Lung (tissue), 10 donors: Measurements from ENCODE around the gene FOXD4L6. TPM values are rescaled to one million over a fixed set of nuclear protein-coding genes. Genes with fewer than 3 reads are reported as not detected.
"Not testable (repeated sequence)": the region's sequence is repeated elsewhere in the genome, so short reads cannot be mapped to it uniquely, and the experiment has no call there.

Experiments used
- ATAC-seq: fragments of 200-7000 bp; cut with Tn5 transposase; one replicate; pipeline ENCODE4 v1.9.1; 2020; ENCODE audit warnings: moderate number of reproducible peaks; ENCODE audit not compliant: insufficient read depth, low FRiP score
- DNase-seq, 3 donors: peaks; one replicate each; pipeline ENCODE4 v3.0.0-alpha.2; 2013 to 2017
- H3K27ac ChIP-seq, 2 donors: one replicate each; pipeline ENCODE4 v1.5.1; 2013; ENCODE audit warnings: mild to moderate bottlenecking in 2 of 2, moderate library complexity in 2 of 2, control low read depth in 1 of 2, inconsistent platforms in 1 of 2, low read depth in 1 of 2, low read length in 1 of 2
- H3K27me3 ChIP-seq, 3 donors: one replicate each; pipeline ENCODE4 v1.5.1; 2013; ENCODE audit warnings: low read length in 2 of 3; ENCODE audit not compliant: control insufficient read depth in 3 of 3, insufficient read depth in 3 of 3
- H3K36me3 ChIP-seq, 4 donors: one replicate each; pipeline ENCODE4 v1.5.1; 2013; ENCODE audit warnings: low read length in 4 of 4, mild to moderate bottlenecking in 1 of 4, moderate library complexity in 1 of 4; ENCODE audit not compliant: control insufficient read depth in 4 of 4, insufficient read depth in 4 of 4
- H3K4me1 ChIP-seq, 5 donors: one replicate each; pipeline ENCODE4 v1.5.1; 2013; ENCODE audit warnings: low read length in 5 of 5, mild to moderate bottlenecking in 2 of 5, moderate library complexity in 1 of 5; ENCODE audit not compliant: control insufficient read depth in 5 of 5, insufficient read depth in 5 of 5
- H3K4me3 ChIP-seq: one replicate; pipeline ENCODE4 v1.5.1; 2013; ENCODE audit warnings: mild to moderate bottlenecking, control low read depth, moderate library complexity
- H3K9ac ChIP-seq, 2 donors: one replicate each; pipeline ENCODE4 v1.5.1; 2013; ENCODE audit warnings: low read length in 2 of 2, control low read depth in 1 of 2; ENCODE audit not compliant: insufficient read depth in 1 of 2
- H3K9me3 ChIP-seq, 4 donors: one replicate each; pipeline ENCODE4 v1.5.1; 2013; ENCODE audit warnings: low read length in 3 of 4, mild to moderate bottlenecking in 1 of 4, moderate library complexity in 1 of 4; ENCODE audit not compliant: control insufficient read depth in 4 of 4, insufficient read depth in 3 of 4
- WGBS, 2 donors: extraction: QIAGEN DNeasy Blood & Tissue Kit; methylation state at CpG; one replicate each; pipeline ENCODE4 v1.1.7; 2013; 5-methylcytosine and 5-hydroxymethylcytosine counted together
- polyA plus RNA-seq, 2 donors: library from polyadenylated mRNA; stranded (reverse); fragments of 200-250 nt; gene quantifications; one replicate each; pipeline ENCODE4 v1.2.1, GENCODE V29; 2013
- total RNA-seq, 2 donors: library from RNA; depleted of rRNA in 1 of 2; stranded (reverse); fragments of >200 nt in 1 of 2; gene quantifications; one replicate each; pipeline ENCODE4 v1.2.1, GENCODE V29; 2014 to 2021
- donor health status: Bipolar disorder and iron deficiency.
- donor health status: healthy.
- donor health status: DM: yes; HTN: yes; CAD: no.

FOXD4L6 gene
- total and polyA plus RNA-seq, 4 donors: 0.05 to 0.31 (median 0.20) TPM; not detected in 1

DNA sequence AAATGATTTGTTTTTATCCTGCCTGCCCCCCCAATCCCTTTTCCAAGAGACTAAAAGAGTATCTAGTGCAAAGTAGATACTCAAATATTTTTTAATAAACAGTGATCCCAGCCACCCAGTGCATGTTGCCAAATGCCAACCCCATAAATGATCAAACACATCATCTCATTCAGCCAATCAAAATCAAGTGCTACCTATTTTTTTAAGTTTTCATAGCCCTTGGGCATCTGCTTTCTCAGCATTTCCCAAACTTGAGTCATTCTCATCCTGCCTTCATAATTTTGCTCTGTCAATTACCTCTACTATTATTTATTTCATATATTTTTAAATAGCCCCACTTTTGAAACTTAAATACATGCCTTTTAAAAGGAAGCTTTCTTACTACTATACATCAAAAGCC lies 37.6 kb downstream of the FOXD4L6 start:
- H3K9me3 ChIP-seq, H3K27me3 ChIP-seq, H3K27ac ChIP-seq, H3K36me3 ChIP-seq, H3K4me1 ChIP-seq, DNase-seq, H3K4me3 ChIP-seq, H3K9ac ChIP-seq, ATAC-seq: not testable (repeated sequence)

DNA sequence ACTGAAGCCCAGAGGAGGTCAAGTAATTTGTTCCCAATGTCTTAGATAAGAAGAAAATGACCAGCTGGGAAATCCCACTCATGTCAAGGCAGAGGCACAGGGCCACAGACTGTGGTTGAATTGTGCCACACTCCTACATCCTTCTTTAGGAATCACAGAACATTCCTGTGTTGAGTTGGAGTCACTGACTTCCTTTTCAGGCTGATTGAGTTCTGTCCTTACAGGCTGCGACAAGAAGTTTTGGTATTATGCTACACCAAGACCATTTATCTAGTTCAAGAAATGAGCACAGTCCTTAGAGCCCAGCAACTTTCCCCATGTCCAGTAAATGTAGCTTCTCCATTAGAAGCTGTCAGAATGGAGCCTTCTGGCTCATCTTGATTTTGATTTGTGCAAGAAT lies 38.1 kb downstream of the FOXD4L6 start:
- WGBS, 2 donors: 58 to 80% methylated on average over 1 of the region's 1 CpG
- ATAC-seq, H3K4me1 ChIP-seq, H3K4me3 ChIP-seq, H3K27me3 ChIP-seq, H3K27ac ChIP-seq, H3K9me3 ChIP-seq, DNase-seq, H3K9ac ChIP-seq, H3K36me3 ChIP-seq: not testable (repeated sequence)

DNA sequence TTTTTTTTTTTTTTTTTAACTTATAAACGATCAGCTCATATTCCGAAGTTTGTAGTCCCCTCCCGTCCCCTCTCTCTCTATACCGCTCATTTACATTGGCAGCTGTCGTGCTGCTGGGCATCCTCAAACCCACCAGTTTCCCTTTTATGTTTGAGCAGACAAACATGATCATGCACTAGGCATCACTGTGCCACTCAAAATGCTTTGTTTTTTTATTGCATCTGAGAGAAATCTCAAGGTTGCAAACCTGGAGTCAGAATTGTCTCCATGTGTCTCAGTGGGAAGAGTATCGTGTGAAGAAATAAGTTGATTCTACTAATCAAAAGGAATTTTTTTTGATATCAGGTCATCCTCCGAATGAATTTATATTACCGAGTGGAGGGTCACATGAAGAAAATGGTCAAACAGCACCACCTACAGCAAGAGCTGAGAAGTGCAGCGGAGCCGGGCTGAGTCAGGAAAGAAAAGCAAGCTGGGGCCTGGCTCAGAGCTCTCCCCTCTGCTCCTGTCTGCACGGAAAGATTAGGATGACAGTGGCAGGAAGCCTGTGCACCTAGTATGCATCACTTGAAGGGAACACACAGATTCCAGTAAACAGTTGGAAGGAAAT lies 39.9 kb downstream of the FOXD4L6 start:
- H3K9me3 ChIP-seq, H3K4me3 ChIP-seq, DNase-seq, H3K9ac ChIP-seq, H3K27me3 ChIP-seq, H3K36me3 ChIP-seq, H3K4me1 ChIP-seq, H3K27ac ChIP-seq: not testable (repeated sequence)
- 12 to 13% methylated on average over 9 of the region's 11 CpGs for WGBS, 2 donors
- ATAC-seq: peak; percentile 86

DNA sequence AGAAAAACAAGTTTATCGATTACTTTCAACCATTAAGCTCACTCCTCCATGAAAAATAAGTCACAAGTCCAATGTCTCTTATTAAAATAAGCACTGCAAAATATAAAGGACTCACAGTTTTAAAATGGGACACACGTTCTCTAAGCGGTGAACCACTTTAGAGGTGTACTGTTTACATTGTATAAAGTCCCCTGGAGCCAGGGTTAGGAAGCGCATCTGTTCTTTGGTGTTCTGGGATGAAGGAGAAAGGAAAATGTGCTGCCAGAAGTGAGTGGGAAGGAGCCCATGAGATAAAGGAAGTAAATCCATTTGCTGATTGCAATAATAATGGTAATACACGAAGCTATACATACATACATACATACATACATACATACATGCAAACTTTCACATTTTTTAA lies 40.6 kb downstream of the FOXD4L6 start:
- H3K4me1 ChIP-seq, H3K27me3 ChIP-seq, DNase-seq, H3K9ac ChIP-seq, H3K4me3 ChIP-seq, H3K9me3 ChIP-seq, ATAC-seq, H3K27ac ChIP-seq, H3K36me3 ChIP-seq: not testable (repeated sequence)
- whole genome bisulfite sequencing, 2 donors: 61 to 70% methylated on average over 5 of the region's 5 CpGs

DNA sequence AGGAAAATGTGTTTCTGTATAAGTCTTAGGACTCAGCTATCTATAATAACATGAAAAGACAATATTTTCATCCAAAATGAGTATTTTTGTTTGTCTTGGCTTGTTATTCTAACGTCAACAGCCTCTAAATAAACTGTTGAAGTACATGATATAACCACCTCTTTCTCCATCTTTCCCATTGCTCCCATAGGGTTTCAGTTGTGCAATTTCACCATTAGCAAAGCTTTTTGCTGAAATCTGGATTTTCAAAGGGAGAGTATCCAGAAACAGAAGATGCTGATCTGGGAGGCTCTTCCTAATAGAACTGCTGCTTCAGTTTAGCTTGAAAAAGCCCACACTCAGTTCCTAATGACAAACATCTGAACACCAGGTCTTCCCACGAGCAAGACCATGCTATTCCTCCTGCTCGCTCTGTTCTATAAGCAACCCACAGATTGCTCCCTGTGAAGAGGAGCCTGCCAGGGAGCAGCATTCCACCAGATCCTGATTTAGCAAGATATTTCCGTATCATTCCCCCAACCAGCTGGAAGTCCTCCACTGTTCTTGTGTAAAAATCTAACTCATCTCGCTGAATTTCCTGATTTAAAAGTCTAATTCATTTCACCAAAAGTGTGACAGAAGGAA lies 41.2 kb downstream of the FOXD4L6 start:
- H3K9me3 ChIP-seq, H3K27ac ChIP-seq, ATAC-seq, H3K27me3 ChIP-seq, DNase-seq, H3K9ac ChIP-seq, H3K36me3 ChIP-seq, H3K4me3 ChIP-seq, H3K4me1 ChIP-seq: not testable (repeated sequence)
- WGBS, 2 donors: 53 to 70% methylated on average over 4 of the region's 5 CpGs

DNA sequence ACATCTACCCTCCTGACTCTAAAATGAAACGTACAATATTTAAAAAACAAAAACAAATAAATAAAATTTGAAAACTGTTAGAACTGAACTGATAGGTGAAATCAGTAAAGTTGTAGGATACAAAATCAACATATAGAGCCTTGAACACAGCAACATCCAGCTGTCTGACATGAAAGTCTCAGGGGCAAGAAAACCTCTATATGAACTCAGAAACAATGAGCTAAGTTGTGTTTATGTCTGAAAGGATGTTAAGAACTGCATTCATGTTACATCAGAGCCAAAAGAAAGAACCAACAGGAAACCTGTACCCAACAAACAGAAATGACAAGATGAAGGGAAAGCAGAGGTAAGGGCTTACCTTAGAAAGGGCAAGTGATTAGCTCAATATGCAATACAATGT lies 41.8 kb downstream of the FOXD4L6 start:
- H3K4me3 ChIP-seq, H3K9ac ChIP-seq, H3K4me1 ChIP-seq, H3K36me3 ChIP-seq, H3K9me3 ChIP-seq, H3K27me3 ChIP-seq, ATAC-seq, DNase-seq, H3K27ac ChIP-seq: not testable (repeated sequence)
- WGBS, 2 donors: 60 to 67% methylated on average over 1 of the region's 1 CpG

DNA sequence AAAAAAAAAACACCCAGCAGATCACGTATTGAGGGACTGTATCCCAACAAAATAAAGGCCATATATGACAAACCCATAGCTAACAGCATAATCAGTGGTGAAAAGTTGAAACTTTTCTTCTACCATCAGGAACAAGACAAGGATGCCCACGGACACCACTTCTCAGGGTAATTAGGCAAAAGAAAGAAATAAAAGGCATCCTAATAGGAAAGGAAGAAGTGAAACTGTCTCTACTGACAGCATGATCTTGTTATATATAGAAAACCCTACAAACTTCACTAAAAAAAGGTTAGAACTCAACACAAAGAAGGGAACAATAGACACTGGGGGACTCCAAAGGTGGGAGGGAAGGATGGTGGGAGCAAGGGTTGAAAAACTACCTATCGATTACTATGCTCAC lies 42.3 kb downstream of the FOXD4L6 start:
- WGBS, 2 donors: 67 to 71% methylated on average over 3 of the region's 3 CpGs
- not testable (repeated sequence) for H3K27ac ChIP-seq, H3K9ac ChIP-seq, H3K9me3 ChIP-seq, ATAC-seq, H3K36me3 ChIP-seq, DNase-seq, H3K4me1 ChIP-seq, H3K27me3 ChIP-seq, H3K4me3 ChIP-seq

DNA sequence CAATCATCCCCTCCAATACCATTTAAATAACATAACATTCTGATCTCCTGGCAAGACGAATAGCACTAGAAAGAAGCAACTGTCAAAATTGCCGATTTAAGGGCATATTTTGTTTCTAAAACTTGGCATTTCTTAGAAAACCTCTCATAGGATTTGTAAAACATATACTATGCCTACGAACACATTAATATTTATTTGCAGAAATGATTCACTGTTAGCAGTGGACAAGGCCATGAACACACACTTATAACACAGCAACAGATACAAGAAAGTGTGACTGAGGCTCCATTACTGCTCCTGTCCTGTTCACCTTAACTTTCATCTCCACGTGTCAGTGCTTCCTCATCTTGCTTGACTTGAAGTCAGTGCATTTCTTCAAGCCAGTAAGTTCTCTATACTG lies 46.1 kb downstream of the FOXD4L6 start:
- not testable (repeated sequence) for H3K9me3 ChIP-seq

More for the DNA sequence above, 46.1 kb downstream of the FOXD4L6 start:
- not testable (repeated sequence) for H3K4me3 ChIP-seq, H3K4me1 ChIP-seq, H3K9ac ChIP-seq, H3K36me3 ChIP-seq, H3K27ac ChIP-seq, ATAC-seq, H3K27me3 ChIP-seq, DNase-seq
- 50% methylated on average over 4 of the region's 4 CpGs for WGBS, 2 donors
